Right hindlimb (tissue), 1 donor: Measurements from ENCODE around the gene SLTM.
"Not testable (repeated sequence)": the region's sequence is repeated elsewhere in the genome, so short reads cannot be mapped to it uniquely, and the experiment has no call there.

ENCODE experiments used
- DNase-seq: peaks from one replicate; pipeline ENCODE4 v3.0.0-alpha.2; 2018

Gene SLTM

DNA sequence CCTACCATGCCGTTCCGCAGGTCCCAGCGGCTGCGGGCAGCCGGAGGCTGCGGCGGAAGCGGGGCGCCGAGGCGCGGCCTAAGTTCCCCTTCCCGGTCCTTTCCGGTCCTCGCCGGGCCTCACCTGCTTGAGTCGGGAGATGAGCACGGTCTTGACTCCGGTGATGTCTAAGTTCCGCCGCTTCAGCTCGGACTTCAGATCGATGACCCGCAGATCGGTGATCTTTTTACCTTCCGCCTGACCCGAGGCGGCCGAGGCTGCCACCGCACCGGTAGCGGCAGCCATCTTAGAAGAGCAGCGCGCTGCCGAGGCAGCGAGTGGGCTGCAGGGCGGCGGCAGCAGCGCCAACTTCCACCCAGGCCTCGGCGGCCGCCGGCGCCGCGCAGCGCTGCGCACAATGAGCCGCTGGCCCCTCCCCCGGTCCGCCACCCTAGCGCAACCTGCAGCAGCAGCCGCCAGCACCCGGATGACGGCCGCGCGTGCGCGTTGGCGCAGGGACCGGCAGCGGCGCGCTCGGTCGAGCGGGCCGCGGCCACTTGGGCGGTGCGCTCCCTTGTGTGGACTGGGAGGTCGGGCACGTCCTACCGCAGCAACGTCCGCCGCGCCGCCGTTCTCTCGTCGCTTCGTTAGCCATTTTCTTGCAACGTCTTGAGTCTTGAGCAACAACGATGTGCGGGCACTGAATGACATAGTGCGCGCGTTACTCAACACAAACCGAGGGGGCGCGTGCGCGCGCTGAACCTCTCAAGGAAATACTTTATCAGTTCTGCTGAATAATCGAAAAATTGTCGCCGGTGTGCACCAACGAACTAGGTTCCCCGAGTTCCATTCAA, at the start of gene SLTM:
SLTM (minus strand) TSS at position 399 of the 833 bp plus-strand sequence; CDS start at position 285, 114 bp downstream.
- DNase-seq, result peak; percentile 96

DNA sequence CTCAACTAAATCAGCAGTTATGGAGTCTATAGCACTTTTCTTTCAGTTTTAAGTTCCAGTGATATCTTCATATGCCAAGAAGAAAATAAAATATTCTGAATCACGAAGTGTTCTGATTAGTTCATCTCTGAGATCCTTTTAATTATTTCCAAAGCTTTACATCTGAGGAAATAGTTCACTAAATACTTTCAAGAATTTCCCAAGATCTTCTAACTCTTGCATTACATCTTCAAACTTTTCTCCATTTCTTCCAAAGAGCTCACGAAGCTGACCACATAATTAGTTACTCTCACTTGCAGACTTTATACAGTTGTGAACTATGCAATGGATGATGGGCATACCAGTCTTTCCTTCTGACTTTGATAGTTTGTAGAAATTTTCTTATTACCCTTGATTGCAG, 49.8 kb upstream of the SLTM start:
- DNase-seq, result no peak

DNA sequence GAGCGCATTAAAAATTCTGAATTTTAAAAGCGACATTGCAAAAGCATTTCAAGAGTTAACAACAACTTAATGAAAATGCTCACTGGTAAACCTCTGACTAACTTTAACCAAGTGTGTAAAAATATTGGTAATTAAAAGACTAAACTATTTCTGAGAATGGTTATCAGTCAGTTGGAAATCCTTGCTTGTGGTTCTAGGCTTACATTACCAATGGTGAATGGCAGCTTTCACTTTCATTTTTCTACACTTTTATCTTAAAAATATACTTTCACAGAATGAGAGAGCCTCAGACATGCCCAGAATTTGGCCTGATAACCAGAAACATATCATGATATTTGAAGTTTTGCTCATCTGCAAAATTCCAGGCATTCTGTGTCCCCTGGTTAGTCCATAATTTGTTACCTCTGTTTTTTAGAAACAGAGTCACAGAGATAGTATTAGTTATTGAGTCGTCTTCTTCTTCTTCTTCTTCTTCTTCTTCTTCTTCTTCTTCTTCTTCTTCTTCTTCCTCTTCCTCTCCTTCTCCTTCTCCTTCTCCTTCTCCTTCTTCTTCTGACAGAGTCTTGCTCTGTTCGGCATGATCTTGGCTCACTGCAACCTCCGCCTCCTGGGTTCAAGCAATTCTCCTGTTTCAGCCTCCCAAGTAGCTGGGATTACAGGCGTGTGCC, 48.5 kb upstream of the SLTM start:
- DNase-seq, result no peak

DNA sequence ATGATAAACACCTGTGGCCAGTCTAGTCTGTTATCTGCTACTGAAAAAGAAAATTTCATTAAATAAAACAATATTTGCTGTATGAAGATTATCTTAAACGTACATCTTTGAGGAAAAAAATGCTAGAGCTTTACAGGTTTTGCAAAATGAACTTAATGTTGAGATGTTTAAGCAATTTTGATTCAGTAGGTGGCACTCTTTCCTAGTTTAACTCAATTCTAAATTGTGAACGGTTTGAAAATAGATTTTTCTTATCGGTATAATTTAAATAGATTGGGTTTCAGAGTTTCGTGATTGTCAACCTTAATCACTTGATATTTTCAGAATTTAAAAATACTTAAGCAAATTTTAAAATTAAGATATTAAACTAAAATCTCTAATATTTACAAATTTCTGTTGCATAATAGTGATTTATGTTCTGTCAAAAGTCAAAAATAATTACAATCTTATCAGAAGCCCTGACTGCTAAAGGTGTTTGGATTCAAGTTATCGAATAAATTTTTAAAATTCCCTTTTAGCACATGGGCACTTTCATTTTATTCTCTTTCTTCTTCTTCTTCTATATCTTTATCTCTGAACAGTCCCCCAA, 47.0 kb upstream of the SLTM start:
- DNase-seq, result no peak

DNA sequence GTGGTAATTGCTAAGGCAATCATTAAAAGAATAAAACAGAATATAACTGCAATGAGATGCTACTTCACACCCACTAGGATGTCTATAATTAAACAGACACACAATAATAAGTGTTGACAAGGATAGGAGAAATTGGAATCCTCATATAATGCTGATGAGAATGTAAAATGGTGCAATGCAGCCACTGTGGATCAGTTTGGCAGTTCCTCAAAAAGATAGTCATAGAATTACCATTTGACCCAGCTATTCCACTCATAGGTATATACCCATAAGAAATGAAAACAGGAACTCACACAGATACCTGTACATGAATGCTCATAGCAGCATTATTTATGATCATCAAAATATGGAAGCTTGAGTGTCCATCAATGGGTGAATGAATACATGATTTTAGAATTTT, 44.4 kb upstream of the SLTM start:
- DNase-seq, result no peak

DNA sequence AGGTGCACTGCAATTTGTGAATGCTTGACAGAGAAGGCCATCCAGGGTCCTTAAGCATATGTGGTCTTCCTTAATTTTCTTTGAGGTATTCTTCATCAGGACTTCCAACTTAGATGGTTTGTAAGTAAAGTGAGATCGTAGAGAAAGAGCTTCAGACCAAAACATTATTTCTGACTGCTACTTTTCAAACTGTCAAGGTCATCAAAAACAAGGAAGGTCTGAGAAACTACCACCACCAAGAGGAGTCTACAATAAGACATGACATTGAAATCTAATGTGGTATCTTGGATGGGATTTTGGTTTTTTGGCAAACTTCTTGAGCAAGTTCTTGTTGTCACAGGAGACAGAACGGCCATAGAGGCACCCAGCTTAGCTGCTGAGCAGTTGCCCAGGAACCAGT, 34.0 kb upstream of the SLTM start:
- DNase-seq, result no peak

DNA sequence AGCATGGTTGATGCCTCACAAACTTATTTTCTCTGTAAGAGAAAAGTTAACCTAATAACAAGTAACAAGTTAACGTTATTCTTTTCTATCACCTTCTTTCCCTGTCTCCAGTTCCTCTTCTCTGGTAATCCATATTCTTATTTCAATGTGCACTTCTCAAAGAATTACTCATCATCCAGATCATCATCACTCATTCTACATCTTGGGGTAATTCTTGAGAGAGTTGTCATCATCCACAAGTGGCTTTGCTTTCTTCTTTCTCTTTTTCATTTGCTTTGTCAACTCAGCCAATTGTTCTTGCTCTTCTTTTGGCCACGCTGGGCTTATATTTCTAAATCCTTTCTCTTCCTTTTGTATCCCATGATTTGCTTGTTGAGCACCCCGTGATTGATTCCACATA, 33.2 kb upstream of the SLTM start:
- DNase-seq, result no peak

DNA sequence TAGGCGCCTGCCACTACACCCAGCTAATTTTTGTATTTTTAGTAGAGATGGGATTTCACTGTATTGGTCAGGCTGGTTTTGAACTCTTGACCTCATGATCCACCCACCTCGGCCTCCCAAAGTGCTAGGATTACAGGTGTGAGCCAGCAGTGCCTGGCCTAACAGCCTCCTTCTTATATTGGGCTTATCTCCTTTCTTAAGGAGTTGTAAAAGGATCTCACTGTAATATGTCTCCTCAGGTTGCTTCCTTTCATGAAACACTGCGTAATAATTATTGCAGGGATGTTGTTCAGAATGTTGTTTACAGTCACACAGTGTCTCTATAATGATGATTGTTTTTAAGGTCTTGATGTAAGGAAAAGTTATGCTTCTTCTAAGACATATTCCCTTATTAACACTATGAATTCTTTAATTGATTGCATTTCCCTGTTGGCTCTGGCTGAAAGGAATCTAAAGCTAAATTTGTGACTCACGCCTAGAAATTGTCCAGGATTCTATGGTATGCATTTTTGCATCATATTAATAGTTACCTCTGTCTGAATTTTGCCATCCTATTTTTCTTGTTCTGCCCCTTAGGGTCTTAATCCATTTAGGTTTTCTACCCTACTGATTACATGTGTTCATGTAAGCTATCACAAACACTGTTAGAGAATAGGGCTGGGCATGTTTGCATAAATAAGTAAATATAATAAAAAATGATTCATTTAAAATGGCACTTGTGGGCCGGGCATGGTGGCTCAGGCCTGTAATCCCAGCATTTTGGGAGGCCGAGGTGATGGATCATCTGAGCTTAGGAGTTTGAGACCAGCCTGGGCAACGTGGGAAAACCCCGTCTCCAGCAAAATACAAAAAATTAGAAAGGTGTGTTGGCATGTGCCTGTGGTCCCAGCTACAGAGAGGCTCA, 29.4 kb upstream of the SLTM start:
- no peak for DNase-seq

DNA sequence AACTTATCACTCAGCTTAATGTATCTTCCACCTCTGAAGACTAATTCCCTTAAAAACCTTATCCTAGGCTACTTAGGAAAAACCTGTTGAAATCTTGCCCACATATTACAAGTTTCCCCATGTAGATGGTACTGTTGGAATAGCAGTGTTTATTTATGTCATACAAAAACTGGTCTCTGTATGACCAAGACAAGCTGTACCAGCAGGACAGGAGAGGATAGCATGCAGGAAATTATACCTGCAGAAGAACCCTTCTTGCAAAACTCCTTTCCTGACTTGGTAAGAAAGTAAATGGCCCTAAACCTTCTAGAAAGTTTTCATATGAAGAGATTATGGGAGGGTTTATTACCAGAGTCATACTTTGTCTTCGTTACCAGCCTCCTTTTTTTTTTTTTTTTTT, 28.7 kb upstream of the SLTM start:
- no peak for DNase-seq

DNA sequence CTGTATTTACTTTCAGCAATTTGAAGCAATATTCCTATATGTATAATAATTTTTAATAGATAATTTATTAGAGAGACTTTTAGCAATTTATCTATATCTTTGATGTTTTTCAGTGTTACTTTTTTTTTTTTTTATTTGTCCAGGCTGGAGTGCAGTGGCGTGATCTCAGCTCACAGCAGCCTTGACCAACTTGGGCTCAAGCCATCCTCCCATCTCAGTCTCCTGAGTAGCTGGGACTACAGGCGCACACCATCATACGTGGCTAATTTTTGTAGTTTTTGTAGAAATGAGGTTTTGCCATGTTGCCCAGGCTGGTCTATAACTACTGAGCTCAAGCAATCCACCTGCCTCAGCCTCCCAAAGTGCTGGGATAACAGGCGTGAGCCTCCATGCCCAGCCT, 25.3 kb upstream of the SLTM start:
- DNase-seq, result no peak

DNA sequence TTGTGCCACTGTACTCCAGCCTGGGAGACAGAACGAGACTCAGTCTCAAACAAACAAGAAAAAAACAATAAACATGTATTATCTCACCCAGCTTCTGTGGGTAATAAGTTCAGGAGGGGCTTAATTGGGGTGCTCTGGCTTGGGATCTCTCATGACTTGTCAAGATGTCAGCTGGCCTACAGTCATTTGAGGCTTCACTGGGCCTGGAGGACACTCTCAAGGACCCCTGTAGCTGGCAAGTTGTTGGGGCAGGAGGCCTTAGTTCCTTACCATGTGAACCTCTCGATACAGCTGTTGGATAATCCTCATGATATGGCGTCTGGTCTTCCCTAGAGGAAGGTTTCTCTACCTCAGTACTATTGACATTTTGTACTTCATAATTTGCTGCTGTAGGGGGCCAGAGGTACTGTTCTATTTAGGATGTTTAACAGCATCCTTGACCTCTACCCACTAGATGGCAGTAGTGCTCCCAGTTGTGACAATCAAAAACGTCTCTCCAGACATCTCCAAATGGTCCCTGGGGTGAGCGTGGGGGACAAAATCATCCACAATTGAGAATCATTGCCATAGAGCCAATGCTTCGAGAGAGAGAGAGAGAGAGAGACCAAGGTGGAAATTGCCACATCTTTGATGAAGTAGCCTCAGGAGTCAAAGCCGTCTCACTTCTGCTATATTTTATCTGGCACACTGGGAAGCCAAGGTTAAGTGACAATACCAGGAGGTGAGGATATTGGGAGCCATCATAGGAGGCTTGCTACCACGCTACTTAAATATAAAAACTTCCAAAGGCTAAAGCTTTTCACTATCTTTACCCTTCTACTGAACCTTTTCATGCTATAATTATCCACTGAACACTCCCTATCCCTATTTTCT, 23.9 kb upstream of the SLTM start:
- no peak for DNase-seq

DNA sequence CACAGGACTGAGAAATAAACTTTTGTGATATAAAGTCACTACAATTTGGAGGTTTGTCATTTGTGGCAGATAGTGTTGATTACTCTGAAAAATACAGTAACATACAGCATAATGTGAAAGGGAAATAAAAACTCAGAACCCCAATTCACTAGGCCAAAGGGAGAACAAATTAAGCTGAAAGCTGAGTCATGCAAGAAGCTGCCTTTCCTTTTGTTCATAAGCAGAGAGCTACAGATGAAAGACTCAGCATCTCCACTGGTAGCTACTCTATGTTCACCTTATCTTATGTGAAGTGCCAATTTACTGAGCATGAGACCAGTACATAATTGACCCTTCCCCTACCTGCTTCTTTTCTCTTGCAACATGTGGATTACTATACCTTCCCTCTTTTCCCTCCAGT, 19.3 kb upstream of the SLTM start:
- DNase-seq, result no peak

DNA sequence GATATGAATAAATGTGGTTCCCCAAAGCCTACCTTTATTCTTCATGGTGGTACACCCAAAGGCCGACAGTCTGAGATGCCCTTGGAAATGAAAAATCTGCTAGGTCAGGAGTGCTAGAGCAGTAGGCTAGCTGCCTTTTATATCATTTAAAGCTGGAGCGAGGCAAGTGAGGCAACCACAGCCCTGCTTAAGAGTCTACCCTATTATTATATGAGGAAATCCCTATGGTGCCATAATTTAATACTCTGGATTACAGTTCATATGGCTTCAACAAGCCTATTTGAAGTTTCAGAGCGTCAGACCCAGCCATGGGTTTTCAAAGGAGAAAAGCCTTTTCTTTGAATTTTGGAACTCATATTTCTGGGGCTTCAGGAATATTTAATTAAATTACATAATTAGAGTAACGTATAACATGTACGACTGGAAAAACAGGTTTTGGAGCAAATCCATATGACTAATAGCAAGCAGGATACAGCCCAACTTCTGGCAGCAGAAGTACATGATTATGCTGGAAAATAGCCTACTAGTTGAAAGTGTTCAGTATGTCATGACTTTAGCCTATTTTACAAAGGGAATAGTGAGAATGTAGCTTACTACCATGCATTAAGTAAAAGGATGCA, 18.0 kb upstream of the SLTM start:
- DNase-seq, result no peak

DNA sequence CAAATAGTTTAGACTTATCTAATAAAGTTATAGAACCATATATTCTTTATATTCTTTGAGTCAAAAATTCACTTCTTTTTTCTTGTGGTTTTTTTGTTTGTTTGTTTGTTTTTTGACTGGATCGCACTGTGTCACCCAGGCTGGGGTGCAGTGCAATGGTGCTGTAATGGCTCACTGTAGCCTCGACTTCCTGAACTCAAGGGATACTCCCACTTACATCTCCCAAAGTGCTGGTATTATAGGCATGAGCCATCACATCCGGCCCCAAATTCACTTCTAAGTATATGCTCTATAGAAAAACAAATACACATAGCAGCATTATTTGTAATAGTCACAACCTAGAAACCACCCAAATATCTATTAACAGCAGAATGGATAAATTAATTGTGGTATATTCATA, 13.7 kb upstream of the SLTM start:
- no peak for DNase-seq

DNA sequence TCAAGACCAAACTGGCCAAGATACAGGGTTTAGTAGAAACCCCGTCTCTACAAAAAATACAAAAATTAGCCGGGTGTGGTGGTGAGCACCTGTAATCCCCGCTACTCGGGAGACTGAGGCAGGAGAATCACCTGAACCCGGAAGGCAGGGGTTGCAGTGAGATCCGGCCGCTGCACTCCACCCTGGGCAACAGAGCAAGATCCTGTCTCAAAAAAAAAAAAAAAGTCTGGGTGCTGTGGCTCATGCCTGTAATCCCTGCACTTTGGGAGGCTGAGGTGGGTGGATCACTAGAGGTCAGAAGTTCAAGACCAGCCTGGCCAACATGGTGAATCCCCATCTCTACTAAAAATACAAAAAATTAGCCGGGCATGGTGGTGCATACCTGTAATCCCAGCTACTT, 1.5 kb upstream of the SLTM start:
- DNase-seq, result not testable (repeated sequence)

DNA sequence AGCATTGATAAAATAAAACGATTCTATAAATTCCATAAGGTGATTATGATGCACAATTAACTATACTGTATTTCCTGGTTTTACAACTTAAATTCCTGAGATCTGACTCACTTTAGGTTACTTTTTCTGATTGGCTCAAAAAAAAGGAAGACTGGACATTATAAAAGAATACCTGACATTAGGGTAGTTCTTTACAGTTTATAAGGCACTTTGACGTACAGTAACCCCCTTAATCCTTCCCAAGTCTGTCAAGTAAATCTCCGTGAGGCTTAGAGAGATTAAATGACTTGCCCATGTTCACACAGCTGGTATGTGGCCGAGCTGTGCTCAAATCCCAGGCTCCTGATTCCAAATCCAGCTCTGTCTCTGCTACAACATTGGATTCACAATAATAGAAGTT, 1.0 kb upstream of the SLTM start:
- DNase-seq, result no peak

DNA sequence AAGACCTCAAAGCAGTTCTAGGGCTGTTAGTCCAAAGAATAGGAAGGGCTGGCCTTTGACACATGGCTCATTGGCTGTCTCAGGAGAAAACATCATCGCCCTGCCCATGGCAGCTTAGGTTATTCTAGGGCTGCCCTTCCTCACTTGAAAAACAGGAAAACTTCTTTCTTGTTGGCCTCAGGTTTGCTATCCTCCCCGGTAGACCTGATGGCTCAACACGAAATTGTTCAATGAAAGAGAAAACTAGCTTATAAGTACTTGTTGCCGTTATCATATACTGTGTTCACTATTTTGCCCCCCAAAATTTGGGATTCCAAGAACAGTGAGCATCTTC, 602 bp upstream of the SLTM start:
- DNase-seq, result no peak

DNA sequence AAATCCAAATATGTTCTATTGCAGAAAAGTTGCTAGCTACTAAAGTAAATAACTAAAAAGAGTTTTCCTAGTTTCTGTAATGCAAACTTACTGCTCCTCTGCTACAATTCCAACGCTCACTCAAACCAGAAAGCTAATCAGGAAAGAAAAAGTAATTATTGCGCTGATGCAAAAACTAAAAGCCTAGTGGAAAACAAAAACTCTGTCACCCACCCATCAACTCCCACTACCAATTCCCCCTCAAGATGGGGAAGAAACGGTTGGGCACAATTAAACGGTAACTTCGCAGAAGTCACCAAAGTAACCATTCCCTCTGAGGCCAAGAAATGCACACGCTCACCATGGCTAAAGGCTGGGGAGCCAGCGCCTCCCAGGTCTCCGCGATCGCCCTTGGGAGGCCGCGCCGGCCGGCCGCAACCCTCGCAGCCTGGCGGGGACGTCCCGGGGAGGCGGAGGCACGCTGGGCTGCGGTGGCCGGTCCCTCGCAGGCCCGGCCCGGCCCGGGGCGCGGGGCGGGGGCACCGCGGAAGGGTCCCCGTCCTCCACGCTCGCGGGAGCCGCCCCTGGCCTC, 684 bp downstream of the SLTM start:
- no peak for DNase-seq

DNA sequence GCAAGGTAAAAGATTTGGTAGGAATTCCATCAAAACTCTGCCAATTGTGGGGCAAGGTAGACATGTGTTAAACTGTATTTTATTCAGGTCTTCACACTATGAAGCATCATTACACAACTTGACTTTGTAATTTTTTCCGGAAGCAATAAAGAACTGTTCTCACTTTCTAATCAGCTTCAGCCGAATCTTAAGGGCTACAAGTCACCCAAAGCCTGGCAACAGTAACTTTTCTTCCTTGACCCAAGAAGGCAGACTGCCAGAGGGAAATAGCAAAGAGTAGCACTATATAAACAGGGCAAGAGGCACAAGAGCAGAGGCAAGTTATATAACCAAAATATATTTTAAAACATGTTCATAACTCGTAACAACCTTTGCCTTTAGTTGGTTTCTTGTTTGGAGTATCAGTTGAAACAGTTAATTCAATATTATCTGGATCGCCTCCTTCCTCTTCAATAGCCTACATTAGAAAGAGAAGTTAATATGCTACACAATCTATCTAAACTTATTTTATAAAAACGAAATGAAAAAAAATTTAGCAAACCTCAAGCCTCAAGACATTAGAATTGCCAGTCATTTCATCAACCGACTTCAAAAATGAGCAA, 1.4 kb downstream of the SLTM start:
- no peak for DNase-seq

DNA sequence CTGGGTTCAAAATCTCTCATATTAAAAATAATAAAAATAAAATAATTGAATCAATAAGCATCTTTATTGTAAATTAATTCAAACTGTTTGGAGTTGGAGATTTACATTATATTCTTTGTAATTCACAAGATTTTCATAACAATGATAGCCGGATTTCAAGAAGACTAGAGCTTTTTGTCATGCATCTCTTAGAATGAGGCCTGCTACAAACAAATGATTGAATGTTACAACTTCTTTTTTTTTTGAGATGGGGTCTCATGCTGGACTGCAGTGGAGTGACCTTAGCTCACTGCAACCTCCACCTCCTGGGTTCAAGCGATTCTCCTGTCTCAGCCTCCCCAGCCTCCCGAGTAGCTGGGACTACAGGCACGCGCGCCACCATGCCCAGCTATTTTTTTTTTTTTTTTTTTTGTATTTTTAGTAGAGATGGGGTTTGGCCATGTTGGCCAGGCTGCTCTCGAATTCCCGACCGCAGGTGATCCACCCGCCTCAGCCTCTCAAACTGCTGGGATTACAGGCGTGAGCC, 3.5 kb downstream of the SLTM start:
- no peak for DNase-seq

DNA sequence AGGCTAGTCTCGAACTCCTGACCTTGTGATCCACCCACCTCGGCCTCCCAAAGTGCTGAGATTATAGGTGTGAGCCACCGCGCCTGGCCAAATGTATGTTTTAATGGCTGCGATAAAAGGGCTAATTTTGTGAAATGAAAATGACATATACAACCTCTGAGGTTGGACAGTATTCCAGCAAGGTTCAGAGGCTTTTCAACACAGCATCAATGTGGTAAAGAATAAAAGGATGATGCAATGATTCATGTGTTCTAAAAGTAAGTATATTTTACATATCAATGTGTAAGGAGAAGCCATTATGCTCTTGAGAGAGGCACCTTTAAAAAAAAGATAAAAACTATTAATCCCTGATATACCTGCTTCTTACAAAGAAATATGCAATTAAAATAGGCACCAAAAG, 6.7 kb downstream of the SLTM start:
- no peak for DNase-seq
